Large intestine (tissue), 1 donor: ENCODE results near the gene CACNG5. TPM values are rescaled to one million over a fixed set of nuclear protein-coding genes. Genes with fewer than 3 reads are reported as not detected.

Source experiments
- polyA plus RNA-seq: library from polyadenylated mRNA; unstranded; fragments of 120-200 nt; gene quantifications from one replicate; pipeline ENCODE4 v1.2.1, GENCODE V29; 2013

The CACNG5 gene
- polyA plus RNA-seq, 1 donor, result 0.19 TPM

Other genes with a start within 250 kb of the CACNG5 start
- gene CACNG4, start 129.6 kb downstream of the CACNG5 start, polyA plus RNA-seq, result 5.1 TPM
- 0.25 TPM for gene CACNG1, start 209.4 kb downstream of the CACNG5 start, polyA plus RNA-seq